ENCODE data around the gene GAL3ST2.

DNA sequence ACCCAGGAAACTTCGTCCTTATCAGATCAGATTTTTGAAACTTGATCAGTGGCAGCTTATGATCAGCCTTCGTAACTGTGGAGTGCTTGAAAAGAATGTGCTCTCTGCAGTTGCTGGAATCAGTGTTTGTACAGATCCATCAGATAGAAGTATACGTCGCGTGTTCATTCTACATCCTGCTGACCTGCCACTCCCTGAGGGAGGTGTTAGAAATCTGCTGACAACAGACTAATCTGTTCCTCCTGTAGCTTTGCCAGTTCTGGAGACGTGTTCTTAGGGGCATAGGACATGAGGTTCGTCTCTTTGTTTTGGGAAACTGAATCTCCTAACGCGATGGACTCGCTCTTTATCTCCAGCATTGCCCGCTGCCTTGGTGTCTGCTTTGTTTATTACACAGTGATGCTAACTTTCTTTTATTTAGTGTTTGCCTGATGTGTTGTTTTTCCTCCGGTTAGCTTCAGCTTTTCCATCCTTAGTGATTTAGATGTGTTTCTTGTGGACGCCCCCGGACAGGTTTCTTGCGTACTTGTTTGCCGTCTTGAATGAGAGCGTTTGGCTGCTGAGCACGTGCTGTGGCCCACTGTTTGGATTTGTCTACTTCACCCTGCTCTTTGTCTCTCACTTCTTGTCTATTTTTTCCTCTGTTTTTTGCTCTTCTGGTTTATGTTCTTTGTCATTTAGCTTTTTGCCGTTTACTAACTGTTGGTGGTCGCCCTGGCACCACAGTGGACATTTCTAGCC is 17.4 kb upstream of the GAL3ST2 start:
- no peak for TF ChIP-seq CTCF (IDR thresholded peaks at IDR 0.05)
- no peak for TF ChIP-seq POLR2A (IDR thresholded peaks at IDR 0.05)

Measured in uterus (tissue), 2 donors.